Neuronal stem cell (in vitro differentiated cells): ENCODE measurements around the gene FGF3.

Experiments used
- DNase-seq: peaks from one replicate; pipeline ENCODE4 v3.0.0-alpha.2; 2013; ENCODE audit warnings: low spot score
- H2AFZ ChIP-seq: one replicate; pipeline ENCODE4 v1.6.1; 2013; ENCODE audit warnings: mild to moderate bottlenecking, low read length, inconsistent platforms
- H2AK5ac ChIP-seq: 2 replicates; pipeline ENCODE4 v1.6.1; 2013; ENCODE audit warnings: low read depth, mild to moderate bottlenecking, inconsistent platforms, low read length, moderate library complexity, mixed read lengths
- H2BK120ac ChIP-seq: 2 replicates; pipeline ENCODE4 v1.6.1; 2013; ENCODE audit warnings: low read depth, mild to moderate bottlenecking, inconsistent platforms, low read length, moderate library complexity, mixed read lengths
- H2BK12ac ChIP-seq: one replicate; pipeline ENCODE4 v1.6.1; 2013; ENCODE audit warnings: low read length, inconsistent platforms
- H2BK15ac ChIP-seq: 2 replicates; pipeline ENCODE4 v1.6.1; 2013; ENCODE audit warnings: mild to moderate bottlenecking, low read length, inconsistent platforms, mixed read lengths
- H2BK5ac ChIP-seq: one replicate; pipeline ENCODE4 v1.6.1; 2013; ENCODE audit warnings: inconsistent platforms, mild to moderate bottlenecking, low read length, moderate library complexity
- H3K14ac ChIP-seq: one replicate; pipeline ENCODE4 v1.6.1; 2013; ENCODE audit warnings: low read length, inconsistent platforms
- H3K18ac ChIP-seq: 2 replicates; pipeline ENCODE4 v1.6.1; 2013; ENCODE audit warnings: low read length, inconsistent platforms
- H3K23ac ChIP-seq: 2 replicates; pipeline ENCODE4 v1.6.1; 2013; ENCODE audit warnings: low read depth, mild to moderate bottlenecking, mixed read lengths, low read length, inconsistent platforms; ENCODE audit not compliant: poor library complexity
- H3K27ac ChIP-seq: replicated peaks from 3 replicates; pipeline ENCODE4 v1.5.1; 2013; ENCODE audit warnings: low read length, inconsistent platforms
- H3K27me3 ChIP-seq, 3 experiments: 2 replicates each; pipeline ENCODE4 v1.6.1; 2013; ENCODE audit warnings: low read length in 3 of 3, mild to moderate bottlenecking in 2 of 3, inconsistent platforms in 1 of 3, low read depth in 1 of 3, mixed read lengths in 1 of 3, moderate library complexity in 1 of 3; ENCODE audit not compliant: control insufficient read depth in 3 of 3, insufficient read depth in 3 of 3
- H3K36me3 ChIP-seq, 2 donors: replicated peaks in 1 of 2; 2 replicates each; pipeline ENCODE4 v1.6.1; 2013; ENCODE audit warnings: low read length in 2 of 2; ENCODE audit not compliant: control insufficient read depth in 2 of 2, insufficient read depth in 2 of 2
- H3K4ac ChIP-seq: 2 replicates; pipeline ENCODE4 v1.6.1; 2013; ENCODE audit warnings: inconsistent platforms, mild to moderate bottlenecking, low read length, moderate library complexity
- H3K4me1 ChIP-seq, 2 donors: 1 replicate in 1 of 2; 2 replicates in 1 of 2; pipeline ENCODE4 v1.6.1; 2013; ENCODE audit warnings: low read length in 2 of 2, low read depth in 1 of 2; ENCODE audit not compliant: control insufficient read depth in 2 of 2, insufficient read depth in 1 of 2
- H3K4me2 ChIP-seq: one replicate; pipeline ENCODE4 v1.6.1; 2013; ENCODE audit warnings: mild to moderate bottlenecking, low read length, inconsistent platforms; ENCODE audit not compliant: insufficient read depth, poor library complexity, severe bottlenecking
- H3K4me3 ChIP-seq, 2 donors: 2 replicates each; pipeline ENCODE4 v1.5.1; 2013; ENCODE audit warnings: low read length in 2 of 2, mild to moderate bottlenecking in 2 of 2, inconsistent platforms in 1 of 2, moderate library complexity in 1 of 2
- H3K79me1 ChIP-seq: one replicate; pipeline ENCODE4 v1.6.1; 2013; ENCODE audit warnings: low read depth, mild to moderate bottlenecking, inconsistent platforms, low read length, moderate library complexity
- H3K9ac ChIP-seq: one replicate; pipeline ENCODE4 v1.6.1; 2013; ENCODE audit warnings: mild to moderate bottlenecking, low read depth, low read length, inconsistent platforms; ENCODE audit not compliant: poor library complexity
- H3K9me3 ChIP-seq, 2 donors: replicated peaks in 1 of 2; 2 replicates each; pipeline versions ENCODE3 to v1.6.1; 2013; ENCODE audit warnings: low read length in 2 of 2, mild to moderate bottlenecking in 2 of 2, inconsistent platforms in 1 of 2, low read depth in 1 of 2, mixed read lengths in 1 of 2, moderate library complexity in 1 of 2; ENCODE audit not compliant: control insufficient read depth in 2 of 2, insufficient read depth in 1 of 2
- H4K8ac ChIP-seq: one replicate; pipeline ENCODE4 v1.6.1; 2013; ENCODE audit warnings: low read depth, mild to moderate bottlenecking, inconsistent platforms, low read length, moderate library complexity
- H4K91ac ChIP-seq: one replicate; pipeline ENCODE4 v1.6.1; 2013; ENCODE audit warnings: low read length, low read depth, mild to moderate bottlenecking, inconsistent platforms; ENCODE audit not compliant: poor library complexity
- WGBS, 2 donors: extraction: QIAGEN DNeasy Blood & Tissue Kit; methylation state at CpG; one replicate each; pipeline ENCODE4 v1.1.7; 2013; ENCODE audit warnings: missing lambda C conversion rate in 2 of 2, mixed read lengths in 1 of 2; ENCODE audit not compliant: insufficient read length in 2 of 2, insufficient replicate concordance in 1 of 2; ENCODE audit errors: extremely low coverage in 2 of 2; 5-methylcytosine and 5-hydroxymethylcytosine counted together

The FGF3 gene

DNA sequence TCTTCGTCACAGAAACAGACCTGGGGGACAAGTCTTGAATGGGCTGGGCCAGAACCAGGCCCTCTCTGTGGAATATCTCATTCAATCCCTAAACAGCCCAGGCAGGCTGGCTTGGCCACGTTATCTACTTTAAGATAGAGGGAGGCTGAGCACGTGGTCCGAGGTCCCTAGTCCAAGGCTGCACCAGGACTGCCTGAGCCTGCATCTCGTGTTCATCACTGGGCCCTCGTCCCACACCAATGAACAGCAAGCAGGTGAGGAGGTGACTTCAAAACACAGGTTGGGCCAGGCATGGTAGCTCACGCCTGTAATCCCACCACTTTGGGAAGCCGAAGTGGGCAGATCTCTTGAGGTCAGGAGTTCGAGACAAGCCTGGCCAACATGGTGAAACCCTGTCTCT is 20.3 kb upstream of the FGF3 start:
- H3K27me3 ChIP-seq = peaks cover 0 to 20% (median 0%) of the 10 kb centered on the region in 3 experiments
- peaks cover 0 to 9% of the 10 kb centered on the region in 2 donors for H3K9me3 ChIP-seq
- peaks cover 0 to 26% of the 10 kb centered on the region in 2 donors for H3K4me1 ChIP-seq
- no CpG with 5 or more reads among the region's 9 CpGs for WGBS, 2 donors
- H3K4me3 ChIP-seq = no peak overlapping the region
- peak overlapping the region; percentile 62 for H2BK15ac ChIP-seq
- H3K4me2 ChIP-seq = no peak overlapping the region
- H3K18ac ChIP-seq = peak overlapping the region; percentile 88
- H4K8ac ChIP-seq = no peak overlapping the region
- H3K14ac ChIP-seq = no peak overlapping the region
- H3K9ac ChIP-seq = no peak overlapping the region
- H2BK120ac ChIP-seq = no peak overlapping the region
- no peak for DNase-seq
- no peak overlapping the region for H2AFZ ChIP-seq
- H3K79me1 ChIP-seq = no peaks in the 10 kb centered on the region
- no peak overlapping the region for H3K23ac ChIP-seq
- H4K91ac ChIP-seq = peak overlapping the region; percentile 59
- peak overlapping the region; percentile 76 for H2AK5ac ChIP-seq
- no peak overlapping the region for H3K4ac ChIP-seq
- H3K36me3 ChIP-seq = no peaks in the 10 kb centered on the region
- H2BK12ac ChIP-seq = peak overlapping the region; percentile 98
- H3K27ac ChIP-seq = no peak overlapping the region
- no peak overlapping the region for H2BK5ac ChIP-seq

DNA sequence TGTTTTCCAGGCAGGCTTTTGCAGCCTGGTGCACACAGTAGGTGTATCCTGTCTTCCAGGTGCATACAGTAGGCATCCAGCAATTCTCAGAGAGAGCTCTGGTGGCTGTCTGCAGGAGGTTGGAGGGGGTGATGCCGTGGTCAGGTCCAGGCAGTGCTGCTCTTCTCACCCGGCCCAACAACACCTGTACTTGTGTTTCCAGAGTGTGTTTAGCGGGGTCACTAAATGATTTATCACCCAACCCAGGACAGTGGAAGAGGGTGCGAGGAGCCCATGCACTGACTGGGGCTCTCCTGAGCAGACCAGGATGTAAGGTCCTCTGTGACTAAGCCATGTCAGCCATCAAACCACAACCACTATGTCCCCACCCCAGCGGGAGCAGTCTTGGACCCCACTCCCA is 18.6 kb upstream of the FGF3 start:
- Histone ChIP-seq H3K4me3 (no peak overlapping the region), H2AK5ac (peak overlapping the region; percentile 87), H3K36me3 (no peaks in the 10 kb centered on the region), H3K9me3 (peaks cover 0 to 9% of the 10 kb centered on the region in 2 donors), H3K4ac (no peak overlapping the region), H2BK5ac (no peak overlapping the region), H3K27me3 (peaks cover 0 to 26% (median 0%) of the 10 kb centered on the region in 3 experiments), H2AFZ (no peak overlapping the region), H4K91ac (no peak overlapping the region), H3K14ac (no peak overlapping the region), H2BK12ac (peak overlapping the region; percentile 58), H3K9ac (no peak overlapping the region), H4K8ac (peak overlapping the region; percentile 49), H3K18ac (peak overlapping the region; percentile 72), H3K27ac (no peak overlapping the region), H3K79me1 (no peaks in the 10 kb centered on the region), H2BK120ac (peak overlapping the region; percentile 87), H3K23ac (no peak overlapping the region), H3K4me2 (no peak overlapping the region), H3K4me1 (peaks cover 0 to 28% of the 10 kb centered on the region in 2 donors), H2BK15ac (peak overlapping the region; percentile 18)
- no peak for DNase-seq
- no CpG with 5 or more reads among the region's 5 CpGs for WGBS, 2 donors

DNA sequence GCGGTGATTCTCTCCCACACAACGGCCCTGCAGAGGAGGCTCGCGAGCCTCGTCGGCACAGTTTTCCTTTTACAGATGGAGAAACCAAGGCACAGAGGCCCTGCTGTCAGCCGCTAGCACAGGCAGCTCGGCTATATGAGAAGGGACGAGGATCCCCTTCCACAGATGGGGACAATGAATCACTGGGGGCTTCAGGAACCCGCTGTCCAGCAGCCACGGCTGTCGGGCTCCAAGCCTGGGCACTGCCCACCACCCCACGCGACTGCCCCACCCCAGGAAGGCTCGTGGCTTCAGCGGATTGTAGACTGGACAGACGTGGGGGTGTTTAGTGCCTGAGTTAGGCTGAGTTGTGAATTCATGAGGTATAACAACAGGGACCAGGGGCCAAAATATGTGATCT is 17.2 kb upstream of the FGF3 start:
- Histone ChIP-seq H3K9me3 (peaks cover 0 to 5% of the 10 kb centered on the region in 2 donors), H3K4ac (no peak overlapping the region), H2BK15ac (no peak overlapping the region), H2BK12ac (peak overlapping the region; percentile 63), H2BK5ac (no peak overlapping the region), H3K36me3 (no peaks in the 10 kb centered on the region), H3K79me1 (no peaks in the 10 kb centered on the region), H3K23ac (no peak overlapping the region), H3K4me2 (no peak overlapping the region), H2AK5ac (peak overlapping the region; percentile 97), H3K4me1 (peaks cover 5 to 29% of the 10 kb centered on the region in 2 donors), H3K18ac (peak overlapping the region; percentile 78), H3K4me3 (no peak overlapping the region), H3K14ac (no peak overlapping the region), H2BK120ac (no peak overlapping the region), H2AFZ (no peak overlapping the region), H4K8ac (no peak overlapping the region), H3K27me3 (peaks cover 0 to 28% (median 0%) of the 10 kb centered on the region in 3 experiments), H3K27ac (no peak overlapping the region), H3K9ac (no peak overlapping the region), H4K91ac (no peak overlapping the region)
- DNase-seq = no peak
- WGBS, 2 donors = no CpG with 5 or more reads among the region's 17 CpGs

DNA sequence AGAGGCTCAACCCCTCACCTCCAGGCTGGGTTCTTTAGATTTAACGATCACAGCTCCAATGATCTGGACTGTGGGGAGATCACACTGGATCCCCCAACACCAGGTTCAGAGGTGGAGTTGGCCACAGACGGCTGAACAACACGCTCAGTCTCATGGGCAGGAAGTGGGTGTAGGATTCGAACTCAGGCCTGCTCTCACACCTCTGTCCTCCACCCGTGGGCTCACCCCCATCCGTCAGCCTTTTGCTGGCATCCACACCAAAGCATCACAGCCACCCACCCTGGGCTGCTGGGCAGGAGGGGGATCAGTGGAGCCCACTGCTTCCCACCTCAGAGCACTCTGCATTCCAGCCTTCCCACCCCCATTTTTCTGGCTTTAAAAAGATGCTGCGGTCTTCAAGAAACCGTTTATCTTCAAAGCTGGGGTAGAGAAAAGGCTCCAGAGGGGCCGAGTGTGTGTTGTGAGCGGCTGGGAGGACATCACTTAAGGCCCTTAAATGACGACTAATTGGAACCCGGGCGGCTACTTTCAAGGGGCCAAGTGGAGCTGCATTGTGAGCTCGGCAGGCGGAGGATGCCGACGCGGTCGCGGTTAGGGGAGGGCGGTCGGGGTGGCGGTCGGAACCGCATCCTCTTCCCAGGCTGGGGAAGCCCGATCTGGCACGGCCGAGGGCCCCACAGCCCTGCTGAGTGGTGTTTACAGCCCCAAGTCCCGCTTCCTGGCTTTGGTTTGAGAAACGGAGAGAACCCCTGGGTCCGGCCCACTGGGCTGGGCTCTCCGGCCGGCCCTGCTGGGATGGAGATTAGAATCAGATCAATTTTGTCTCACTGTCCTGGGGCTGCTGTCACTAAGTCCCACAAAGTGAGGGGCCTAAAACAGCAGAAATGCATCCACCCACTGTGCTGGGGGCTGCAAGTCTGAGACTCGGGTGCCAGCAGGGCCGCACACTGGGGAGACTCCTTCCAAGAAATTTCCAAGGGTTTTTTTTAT is 15.9 kb upstream of the FGF3 start:
- Histone ChIP-seq H3K4ac (peak overlapping the region; percentile 94), H2AFZ (peak overlapping the region; percentile 65), H2BK120ac (peak overlapping the region; percentile 9), H3K18ac (peak overlapping the region; percentile 91), H3K27me3 (peaks cover 0 to 28% (median 0%) of the 10 kb centered on the region in 3 experiments), H3K79me1 (no peaks in the 10 kb centered on the region), H3K27ac (peak overlapping the region; percentile 52), H2BK12ac (no peak overlapping the region), H3K4me2 (peak overlapping the region; percentile 31), H2BK15ac (peak overlapping the region; percentile 97), H2AK5ac (peak overlapping the region; percentile 98), H3K36me3 (no peaks in the 10 kb centered on the region), H4K8ac (peak overlapping the region; percentile 100), H2BK5ac (peak overlapping the region; percentile 93), H3K23ac (peak overlapping the region; percentile 8), H3K14ac (no peak overlapping the region), H3K4me3 (no peak overlapping the region), H3K9me3 (peaks cover 0 to 1% of the 10 kb centered on the region in 2 donors), H4K91ac (no peak overlapping the region), H3K9ac (peak overlapping the region; percentile 72), H3K4me1 (peaks cover 5 to 16% of the 10 kb centered on the region in 2 donors)
- DNase-seq = no peak
- no CpG with 5 or more reads among the region's 35 CpGs for WGBS, 2 donors
